HG03378 (cell line): Measurements from ENCODE around the gene WDR36.

Experiments
- ATAC-seq: cut with Tn5 transposase; IDR thresholded peaks from one replicate; pipeline ENCODE4 v1.9.1; 2021; ENCODE audit warnings: mild to moderate bottlenecking, moderate library complexity; ENCODE audit not compliant: unreplicated experiment

The WDR36 gene

GRCh38 chr5:111099058-111099778 is 7.1 kb downstream of the WDR36 start:
- ATAC-seq, result no peak

DNA sequence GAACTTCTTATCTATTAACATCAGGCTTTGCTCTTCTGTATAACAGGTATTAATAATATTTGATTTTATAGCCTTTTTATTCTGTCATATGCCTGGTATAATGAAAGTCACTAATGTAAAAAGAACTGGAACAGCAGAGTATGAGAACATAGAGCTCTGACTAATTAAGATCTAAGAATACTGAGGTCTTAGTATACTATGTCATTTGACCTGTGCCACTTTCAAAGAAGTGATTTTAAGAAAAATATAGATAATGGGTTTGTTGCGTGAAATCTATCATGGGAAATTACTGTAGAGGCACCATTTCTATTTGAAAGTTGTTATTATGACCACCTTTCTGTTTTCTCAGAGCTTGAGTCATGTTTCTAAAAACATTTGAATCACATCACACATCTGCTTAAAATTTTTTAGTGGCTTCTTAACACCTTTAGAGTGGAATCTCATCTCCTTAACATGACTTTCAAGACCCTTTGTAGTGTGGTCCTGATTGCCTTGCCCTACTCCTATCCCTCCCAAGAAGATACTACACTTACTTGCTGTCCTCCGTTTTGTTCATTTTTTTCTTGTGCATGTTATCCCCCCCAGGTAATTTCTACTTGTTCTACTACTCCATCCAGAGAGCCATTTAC is 14.3 kb downstream of the WDR36 start:
- ATAC-seq, result no peak

DNA sequence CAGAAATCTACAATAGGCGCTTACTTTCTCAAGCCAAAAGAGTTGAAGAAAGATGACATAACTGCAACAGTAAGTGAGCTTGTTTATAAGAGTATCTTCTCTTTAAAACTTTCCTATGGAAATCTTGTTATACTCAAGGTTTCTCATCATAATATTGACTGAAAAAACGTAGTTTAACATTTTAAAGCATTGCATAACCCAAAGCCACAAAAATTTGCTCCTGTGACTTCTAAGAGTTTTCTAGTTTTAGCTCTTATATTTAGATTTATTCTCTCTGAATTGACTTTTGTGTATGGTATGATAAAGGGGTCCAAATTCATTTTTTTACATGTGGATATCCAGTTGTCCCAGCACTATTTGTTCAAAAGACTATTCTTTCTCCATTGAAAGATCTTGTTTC is 15.2 kb downstream of the WDR36 start:
- ATAC-seq, result no peak

GRCh38 chr5:111111956-111112355 is 19.8 kb downstream of the WDR36 start:
- ATAC-seq, result no peak

- ATAC-seq, result no peak
Observed at GRCh38 chr5:111113678-111114077, 21.5 kb downstream of the WDR36 start.

GRCh38 chr5:111115229-111115628 is 23.1 kb downstream of the WDR36 start:
- ATAC-seq, result no peak

DNA sequence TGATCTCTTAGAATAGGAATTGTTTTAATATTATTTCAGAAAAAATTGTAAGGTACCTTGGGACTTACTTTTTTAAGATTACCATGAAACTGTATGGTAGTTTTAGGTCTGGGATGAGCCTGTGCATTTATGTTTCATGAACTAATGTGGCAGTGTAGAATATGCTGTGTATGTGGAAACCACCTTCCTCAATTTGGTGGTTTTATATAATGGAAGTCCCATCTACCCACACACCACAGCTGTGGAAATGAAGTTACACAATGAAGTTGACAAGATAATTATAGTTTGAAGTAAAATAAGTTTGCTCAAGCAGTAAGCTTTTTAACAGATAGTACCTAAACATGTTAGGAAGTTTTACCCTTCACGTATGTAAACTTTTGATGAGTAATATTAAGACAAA is 24.4 kb downstream of the WDR36 start:
- peak; percentile 46 for ATAC-seq

DNA sequence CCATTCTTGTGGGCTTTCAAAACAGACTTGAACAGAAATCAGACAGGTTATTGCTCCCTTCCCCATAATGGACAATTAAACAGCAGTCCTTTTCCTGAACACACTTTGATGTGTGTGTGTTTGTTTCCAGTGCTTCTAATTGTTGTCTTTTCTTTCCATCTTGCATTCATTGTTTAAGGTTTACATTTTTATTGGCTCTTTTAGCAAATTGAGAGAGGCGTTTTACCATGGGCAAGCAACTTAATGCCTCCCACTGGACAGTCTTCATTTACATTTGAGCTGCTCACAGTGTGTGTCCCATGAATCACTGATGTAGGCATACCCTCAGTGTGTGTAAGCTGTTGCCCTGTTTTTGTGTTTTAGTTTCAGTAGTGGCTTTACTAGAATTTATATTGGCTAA is 25.0 kb downstream of the WDR36 start:
- ATAC-seq, result no peak

DNA sequence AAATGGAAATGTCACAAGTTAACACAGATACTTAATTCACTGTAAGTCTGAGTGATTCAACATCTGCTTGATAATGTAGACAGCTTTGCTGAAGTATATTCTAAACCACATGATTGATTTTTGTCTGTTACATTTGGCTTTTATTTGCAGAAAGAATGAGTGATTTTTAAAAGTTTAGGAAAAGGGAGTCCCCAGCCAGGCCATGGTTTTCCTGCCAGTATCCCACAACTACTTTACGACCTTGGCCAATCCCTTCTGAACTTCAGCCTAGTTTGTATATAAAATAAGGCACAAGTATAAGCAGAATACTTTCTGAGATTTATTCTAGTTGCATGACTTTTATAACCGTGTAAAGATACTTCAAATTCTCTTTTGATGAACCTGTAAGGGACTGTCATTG is 27.1 kb downstream of the WDR36 start:
- ATAC-seq, result no peak

DNA sequence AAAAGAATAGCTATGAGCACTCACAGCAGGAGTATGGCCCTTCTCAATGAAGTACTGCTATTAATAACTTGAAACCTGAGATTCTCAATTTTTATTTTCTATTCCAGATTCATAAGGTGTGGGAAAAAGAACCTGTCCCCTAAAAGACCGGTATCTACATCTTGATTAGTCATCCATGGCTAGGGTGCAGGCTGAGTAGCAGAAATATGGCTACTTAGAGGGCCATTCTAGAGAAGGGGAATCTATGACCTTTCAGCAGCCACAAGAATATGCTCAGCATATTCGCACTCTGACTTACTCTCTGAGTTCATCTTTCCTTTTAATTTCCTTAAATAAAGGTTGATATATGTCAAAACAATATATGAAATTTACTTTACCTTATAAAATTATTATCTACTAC is 27.7 kb downstream of the WDR36 start:
- ATAC-seq, result no peak

- ATAC-seq, result no peak
Observed at GRCh38 chr5:111120911-111121310, 28.8 kb downstream of the WDR36 start.

DNA sequence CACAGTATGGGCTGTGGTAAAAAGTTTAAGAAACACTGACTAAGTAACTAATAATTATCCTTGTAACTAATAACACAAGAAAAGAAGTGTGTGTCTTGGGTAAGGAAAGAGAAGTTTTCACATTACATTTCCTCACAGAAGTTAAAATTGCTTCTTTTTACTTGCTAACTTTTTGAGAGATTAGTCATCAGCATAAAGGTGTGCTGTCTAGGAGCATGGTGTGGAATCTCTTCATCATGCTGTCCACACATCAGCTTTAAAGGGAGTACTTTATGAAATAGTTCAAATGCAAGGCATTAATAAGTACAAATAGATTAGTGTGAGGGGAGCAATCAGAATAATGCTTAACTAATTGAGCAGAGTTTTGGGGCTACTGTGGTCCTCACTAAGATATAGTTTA is 29.8 kb downstream of the WDR36 start:
- no peak for ATAC-seq

DNA sequence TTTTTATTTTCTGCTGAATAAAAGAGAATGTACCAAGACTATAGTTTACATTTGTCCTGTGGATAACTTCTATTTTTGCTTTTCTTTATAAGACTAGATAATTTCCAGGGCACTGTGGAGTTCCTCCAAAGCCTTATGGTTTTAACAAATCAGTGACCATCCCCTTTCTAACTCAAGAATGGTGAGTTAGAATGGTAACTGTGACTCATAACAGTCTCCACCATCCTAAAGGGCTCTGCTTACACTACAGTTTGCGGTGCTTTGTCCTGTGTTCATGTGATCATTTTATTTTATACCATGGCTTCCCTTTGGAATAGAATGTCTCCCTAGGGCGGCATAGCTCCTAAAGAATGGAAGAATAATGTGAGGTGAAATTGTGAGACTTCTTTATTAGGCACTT is 30.2 kb downstream of the WDR36 start:
- ATAC-seq, result no peak

DNA sequence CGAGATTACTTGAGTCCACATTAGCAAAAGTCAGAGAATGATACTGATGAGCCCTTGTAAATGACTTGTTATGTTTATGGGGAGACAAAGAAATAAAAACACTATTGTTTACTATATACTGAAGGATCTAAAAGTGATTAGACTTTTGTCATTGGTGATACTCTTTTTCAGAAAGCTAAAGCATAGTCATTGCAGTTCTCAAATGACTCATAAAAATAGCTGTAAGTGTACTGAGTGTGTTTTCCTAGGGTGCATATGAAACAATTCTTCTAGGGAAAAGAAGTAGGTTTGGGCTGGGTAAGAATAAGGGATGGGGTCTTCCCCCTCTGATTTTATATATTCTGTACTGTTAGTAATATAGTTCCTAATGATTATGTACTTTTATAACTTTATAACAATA is 32.6 kb downstream of the WDR36 start:
- no peak for ATAC-seq

DNA sequence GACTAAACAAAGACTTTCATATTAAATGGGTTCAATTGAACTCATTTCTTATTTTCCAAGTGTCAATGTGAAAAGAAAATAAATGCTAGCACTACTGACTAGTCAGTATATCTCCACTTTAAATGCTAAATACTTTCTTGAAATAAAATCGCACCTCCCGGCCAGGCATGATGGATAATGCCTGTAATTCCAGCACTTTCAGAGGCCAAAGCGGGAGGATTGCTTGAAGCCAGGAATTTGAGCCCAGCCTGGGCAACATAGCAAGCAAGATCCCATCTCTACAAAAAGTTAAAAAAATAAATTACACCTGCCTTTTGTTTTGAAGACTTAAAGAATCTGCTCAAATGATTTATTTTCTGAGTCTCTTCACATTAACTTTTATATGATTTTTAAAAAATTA is 34.7 kb downstream of the WDR36 start:
- ATAC-seq, result no peak

DNA sequence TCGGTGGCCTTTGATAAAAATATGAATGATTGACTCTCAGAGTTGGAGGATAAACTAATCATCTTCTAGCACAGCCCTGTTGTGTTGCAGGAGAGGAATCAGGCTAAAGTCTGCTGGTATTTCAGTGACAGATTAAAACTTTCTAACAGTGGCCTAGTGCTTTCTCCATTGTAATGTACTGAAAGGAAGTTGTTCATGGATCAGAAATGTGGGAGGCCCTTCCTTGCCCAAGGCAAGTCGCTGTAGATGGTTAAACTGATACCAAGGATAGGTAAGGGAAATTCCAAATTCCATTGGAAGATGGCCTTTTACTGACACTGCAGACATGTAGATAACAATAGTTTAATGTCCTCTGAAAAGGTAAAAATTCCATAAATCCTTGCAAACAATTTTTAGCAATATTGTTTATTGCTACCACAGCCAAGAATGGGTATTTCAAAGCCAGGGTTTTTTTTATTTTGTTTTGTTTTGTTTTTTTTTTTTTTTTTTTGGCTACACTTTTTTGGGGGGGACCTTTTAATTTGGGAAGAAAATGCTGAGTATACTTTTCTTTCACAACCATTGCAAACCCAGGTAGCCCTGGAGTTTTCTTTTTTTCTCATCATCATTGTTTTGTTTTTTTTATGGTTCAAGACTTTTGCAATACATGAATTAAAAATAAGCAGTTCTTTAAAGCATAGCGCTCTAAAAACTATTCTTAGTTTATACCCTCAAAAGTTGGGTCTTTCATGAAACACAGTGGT is 35.5 kb downstream of the WDR36 start:
- ATAC-seq, result no peak

DNA sequence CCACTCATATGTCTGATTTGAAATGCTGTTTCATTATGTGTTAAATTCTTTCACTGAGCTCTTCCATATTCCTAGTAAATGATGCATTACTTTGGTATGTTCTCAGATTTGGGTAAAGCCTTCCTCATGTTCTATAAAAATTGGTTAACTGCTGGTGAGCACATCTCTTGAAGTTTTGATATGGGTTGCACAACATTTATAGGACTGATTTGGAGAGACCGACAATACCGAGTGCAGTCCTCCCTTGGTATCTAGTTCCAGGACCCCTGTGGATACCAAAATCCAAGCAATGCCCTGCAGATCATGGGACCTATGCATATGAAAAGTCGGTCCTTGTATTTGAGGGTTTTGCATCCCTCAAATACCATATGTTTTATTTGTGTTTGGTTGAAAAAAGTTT is 37.8 kb downstream of the WDR36 start:
- no peak for ATAC-seq

GRCh38 chr5:111131356-111131755 is 39.2 kb downstream of the WDR36 start:
- no peak for ATAC-seq

- no peak for ATAC-seq
Observed at GRCh38 chr5:111132076-111132475, 39.9 kb downstream of the WDR36 start.

- ATAC-seq, result no peak
Observed at GRCh38 chr5:111132731-111133435, 40.7 kb downstream of the WDR36 start.

GRCh38 chr5:111133436-111133751 is 41.2 kb downstream of the WDR36 start:
- no peak for ATAC-seq

GRCh38 chr5:111134087-111134486 is 41.9 kb downstream of the WDR36 start:
- ATAC-seq, result no peak
